Stimulated activated CD8-positive, alpha-beta memory T cell treated with anti-CD3 and anti-CD28 coated beads, Interleukin-7, amount 100 ng/mL, for 48 hours (primary cell): ENCODE results near the gene CCDC3.
"Not testable (repeated sequence)": the region's sequence is repeated elsewhere in the genome, so short reads cannot be mapped to it uniquely, and the experiment has no call there.

ENCODE experiments used
- DNase-seq, 2 donors: peaks; one replicate each; pipeline ENCODE4 v3.0.0-alpha.2; 2020; ENCODE audit warnings: low read depth in 1 of 2; ENCODE audit errors: extremely low read depth in 1 of 2

CCDC3 gene

DNA sequence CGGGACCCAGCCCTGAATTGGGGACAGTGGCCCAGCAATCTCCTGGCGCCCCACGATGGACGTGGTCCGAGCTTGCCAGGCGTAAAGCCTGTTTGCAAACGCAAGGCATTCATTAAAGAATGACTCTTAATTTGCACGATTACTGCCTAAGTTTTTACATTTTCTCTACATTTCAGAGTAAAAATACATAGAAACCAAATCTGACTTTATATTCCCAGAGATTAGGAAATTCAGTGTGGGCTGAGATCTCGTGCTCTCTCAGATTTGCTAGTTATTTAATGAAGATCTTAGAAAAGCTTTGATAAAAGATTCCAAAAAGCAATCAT lies 337 bp upstream of the CCDC3 start:
- DNase-seq: no peak

- DNase-seq: no peak
Measured at GRCh38 chr10:13000431-13000830, 1.1 kb downstream of the CCDC3 start.

DNA sequence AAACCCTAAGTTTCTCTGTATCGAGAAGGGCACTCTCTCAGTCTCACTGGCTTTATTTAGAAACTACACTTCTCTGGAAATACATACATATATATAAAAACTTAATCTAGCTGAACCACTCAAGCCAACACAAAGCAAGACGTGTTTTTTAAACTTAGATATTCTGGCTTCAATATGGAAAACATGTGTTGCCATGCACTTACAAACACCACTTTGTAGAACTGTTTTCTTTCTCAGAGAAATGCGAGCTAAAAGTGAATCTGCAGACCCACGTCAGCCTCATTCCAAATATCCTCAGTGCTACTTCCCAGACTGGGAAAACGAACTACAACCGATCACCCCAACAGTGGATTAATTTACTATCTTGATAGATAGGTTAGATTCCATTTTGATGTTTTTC lies 1.7 kb downstream of the CCDC3 start:
- no peak for DNase-seq

GRCh38 chr10:12995425-12995861 lies 6.1 kb downstream of the CCDC3 start:
- DNase-seq: no peak

DNA sequence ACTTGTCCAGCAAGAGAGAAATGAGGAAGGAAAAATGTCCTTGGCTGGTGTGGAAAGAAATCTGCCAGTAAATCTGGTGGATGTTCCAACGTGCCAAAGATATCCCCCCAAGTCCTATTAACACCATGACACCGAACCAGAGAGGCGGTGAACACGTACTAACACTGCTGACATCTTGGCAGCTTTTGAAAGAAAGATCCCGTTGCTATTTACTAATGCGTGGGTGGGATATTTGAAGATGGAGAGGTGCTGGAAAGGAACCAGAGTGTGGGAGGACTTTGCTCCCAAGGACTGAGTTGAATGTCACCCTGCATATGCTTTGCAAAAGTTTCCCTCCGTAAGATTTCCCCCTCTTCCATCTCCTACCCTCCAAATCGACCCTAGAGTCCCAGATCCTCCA lies 7.9 kb downstream of the CCDC3 start:
- no peak for DNase-seq

DNA sequence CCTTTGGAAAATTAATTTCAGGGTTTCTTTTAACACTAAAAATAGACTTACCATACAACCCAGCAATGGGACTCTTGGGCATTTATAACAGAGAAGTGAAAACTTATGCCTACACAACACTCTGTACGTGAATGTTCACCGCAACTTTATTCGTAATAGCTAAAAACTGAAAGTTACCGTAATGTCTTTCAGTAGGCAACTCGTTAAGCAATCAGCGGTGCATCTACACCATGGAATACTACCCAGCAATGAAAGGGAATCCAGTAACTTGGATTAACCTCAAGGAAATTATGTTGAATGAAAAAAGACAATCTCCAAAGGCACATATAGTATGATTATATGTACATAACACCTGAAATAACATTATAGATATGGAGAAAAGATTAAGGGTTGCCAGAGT lies 16.2 kb downstream of the CCDC3 start:
- no peak for DNase-seq

DNA sequence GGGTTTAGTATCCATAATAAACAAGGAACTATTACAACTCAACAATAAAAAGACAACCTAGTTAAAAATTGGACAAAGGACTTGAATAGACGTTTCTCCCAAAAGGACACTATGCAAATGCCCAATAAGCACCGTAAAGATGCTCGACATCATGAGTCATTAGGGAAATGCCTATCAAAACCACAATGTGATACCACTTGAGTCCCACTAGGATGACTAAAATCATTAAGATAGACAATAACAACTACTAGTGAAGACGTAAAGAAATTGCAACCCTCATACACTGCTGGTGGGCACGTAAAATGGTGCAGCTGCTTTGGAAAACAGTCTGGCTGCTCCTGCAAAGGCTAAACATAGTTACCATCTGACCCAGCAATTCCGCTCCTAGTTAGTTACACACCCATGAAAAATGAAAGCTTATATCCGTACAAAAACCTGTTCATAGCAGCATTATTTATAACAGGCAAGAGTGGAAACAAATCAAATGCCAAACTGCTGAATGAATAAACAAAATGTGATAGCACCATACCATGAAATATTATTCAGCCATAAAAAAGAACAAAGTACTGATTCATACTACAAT lies 17.3 kb downstream of the CCDC3 start:
- no peak for DNase-seq

DNA sequence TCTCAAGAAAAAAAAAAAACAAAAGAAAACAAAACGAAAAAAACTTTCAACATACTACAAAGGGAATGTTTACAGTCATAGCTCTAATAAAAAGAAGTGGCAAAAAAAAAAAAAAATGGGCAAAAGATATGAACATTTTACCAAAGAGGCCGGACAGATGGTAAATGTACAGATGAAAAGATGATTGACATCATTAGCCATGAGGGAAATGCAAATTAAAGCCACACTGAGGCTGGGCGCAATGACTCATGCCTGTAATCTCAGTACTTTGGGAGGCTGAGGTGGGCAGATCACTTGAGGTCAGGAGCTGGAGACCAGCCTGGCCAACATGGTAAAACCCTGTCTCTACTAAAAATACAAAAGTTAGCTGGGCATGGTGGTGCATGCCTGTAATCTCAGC lies 17.9 kb downstream of the CCDC3 start:
- DNase-seq: not testable (repeated sequence)

- no peak for DNase-seq
Measured at GRCh38 chr10:12981570-12981969, 19.9 kb downstream of the CCDC3 start.

DNA sequence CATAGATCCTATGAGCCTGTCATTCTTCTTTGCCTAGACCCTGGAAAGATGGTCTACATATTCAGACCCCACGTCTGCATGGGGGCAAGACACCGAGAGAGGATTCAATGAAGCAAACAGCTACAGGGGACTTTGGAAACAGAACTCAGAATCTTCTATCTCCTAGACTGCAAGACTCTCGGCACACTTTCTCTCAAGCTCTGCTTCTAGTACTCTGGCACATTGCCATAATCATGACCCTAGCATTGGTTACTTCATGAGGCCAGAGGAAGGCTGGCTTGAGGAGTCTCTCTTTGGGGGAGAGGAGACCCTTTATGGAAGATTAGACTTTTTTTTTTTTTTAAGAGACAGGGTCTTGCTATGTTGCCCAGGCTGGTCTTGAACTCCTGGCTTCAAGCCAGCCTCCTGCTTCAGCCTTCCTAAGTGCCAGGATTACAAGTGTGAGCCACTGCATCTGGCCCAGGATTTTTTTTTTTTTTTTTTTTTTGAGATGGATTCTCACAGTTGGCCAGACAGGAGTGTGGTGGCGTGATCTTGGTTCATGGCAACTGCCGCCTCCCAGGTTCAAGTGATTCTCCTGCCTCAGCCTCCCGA lies 20.7 kb downstream of the CCDC3 start:
- no peak for DNase-seq

DNA sequence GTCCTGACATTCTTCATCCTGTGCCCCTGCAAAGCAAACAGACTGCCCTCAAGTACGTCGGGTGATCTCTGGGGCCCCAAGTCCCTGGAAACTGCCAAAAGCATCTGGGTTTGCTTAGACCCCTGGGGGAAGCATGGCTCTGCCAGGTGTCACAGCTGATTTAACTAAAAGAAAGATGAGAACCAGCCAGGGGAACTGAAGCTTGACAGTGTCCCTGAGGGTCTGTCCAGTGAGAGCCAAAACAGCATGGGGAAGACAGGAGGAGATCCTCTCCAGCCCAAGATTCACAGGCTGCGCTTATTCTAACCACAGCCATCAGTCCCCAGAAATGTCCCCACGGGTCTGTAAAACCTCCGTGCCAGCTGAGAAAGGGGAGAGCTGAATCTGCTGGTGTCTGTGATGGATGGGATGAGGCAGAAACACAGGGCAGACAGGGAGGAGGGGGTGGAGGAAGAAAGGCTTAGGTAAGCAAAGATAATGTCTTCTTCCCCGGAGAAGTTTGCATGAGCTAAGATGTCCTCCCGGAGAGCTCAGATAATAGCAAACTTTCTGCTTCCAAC lies 21.3 kb downstream of the CCDC3 start:
- no peak for DNase-seq

DNA sequence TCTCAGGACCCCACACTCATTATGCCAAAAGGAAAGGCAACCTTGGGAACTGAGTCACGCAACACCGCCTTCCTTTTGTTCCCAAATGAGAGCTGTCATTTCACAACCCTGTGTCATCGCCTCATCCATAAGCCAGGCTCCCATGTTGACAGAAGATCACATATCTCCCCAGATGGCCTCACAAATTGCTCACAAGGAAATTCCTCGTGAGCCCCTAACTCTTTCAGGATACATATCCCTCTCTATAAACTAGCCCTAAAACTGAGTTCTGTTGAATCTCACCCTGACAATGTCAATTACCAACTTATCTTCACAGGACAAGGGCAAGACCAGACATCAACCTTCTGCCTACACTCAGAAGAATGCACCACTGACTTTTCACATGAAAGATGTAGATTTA lies 22.6 kb downstream of the CCDC3 start:
- DNase-seq: no peak

- no peak for DNase-seq
Measured at GRCh38 chr10:12975906-12976305, 25.6 kb downstream of the CCDC3 start.

GRCh38 chr10:12975266-12975665 lies 26.2 kb downstream of the CCDC3 start:
- no peak for DNase-seq

GRCh38 chr10:12974491-12975199 lies 26.9 kb downstream of the CCDC3 start:
- DNase-seq: no peak

DNA sequence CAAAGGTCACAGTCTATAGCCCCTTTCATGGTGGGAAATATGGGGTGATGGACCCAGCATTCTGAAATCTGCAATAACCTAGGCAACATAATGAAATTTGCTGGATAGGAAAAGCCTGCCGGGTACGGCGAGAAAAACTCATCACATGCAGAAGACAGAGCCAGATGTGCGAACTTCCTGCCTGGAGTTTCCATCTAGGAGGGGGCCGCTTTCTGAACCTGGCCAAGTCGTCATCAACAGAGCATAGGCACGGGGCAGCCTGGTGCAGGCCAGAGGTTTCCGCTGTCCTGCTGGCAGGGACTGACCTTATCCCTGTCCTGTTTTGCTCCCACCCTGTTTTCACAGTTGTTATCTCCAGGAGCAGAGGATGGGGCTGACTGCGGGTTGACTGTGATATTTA lies 27.4 kb downstream of the CCDC3 start:
- no peak for DNase-seq

GRCh38 chr10:12973149-12973718 lies 28.3 kb downstream of the CCDC3 start:
- DNase-seq: no peak

DNA sequence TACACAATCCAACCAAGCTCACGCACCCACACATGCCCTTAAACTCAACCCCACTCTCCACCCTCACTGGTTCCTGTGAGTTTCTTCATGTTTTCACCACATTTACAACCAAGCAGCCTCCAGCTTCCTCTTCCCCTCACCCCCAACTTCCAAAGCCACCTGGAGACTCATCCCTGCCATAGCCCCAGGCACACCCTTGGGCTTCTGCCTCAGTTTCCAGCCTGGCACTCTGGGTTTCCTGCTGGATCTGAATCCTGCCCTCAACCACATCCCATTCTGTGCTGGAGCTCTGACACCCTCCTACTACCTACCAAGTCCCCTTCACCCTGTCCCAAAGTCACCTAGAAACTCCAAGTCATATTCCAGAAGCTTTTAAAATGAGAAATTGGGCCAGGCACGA lies 29.4 kb downstream of the CCDC3 start:
- DNase-seq: no peak

DNA sequence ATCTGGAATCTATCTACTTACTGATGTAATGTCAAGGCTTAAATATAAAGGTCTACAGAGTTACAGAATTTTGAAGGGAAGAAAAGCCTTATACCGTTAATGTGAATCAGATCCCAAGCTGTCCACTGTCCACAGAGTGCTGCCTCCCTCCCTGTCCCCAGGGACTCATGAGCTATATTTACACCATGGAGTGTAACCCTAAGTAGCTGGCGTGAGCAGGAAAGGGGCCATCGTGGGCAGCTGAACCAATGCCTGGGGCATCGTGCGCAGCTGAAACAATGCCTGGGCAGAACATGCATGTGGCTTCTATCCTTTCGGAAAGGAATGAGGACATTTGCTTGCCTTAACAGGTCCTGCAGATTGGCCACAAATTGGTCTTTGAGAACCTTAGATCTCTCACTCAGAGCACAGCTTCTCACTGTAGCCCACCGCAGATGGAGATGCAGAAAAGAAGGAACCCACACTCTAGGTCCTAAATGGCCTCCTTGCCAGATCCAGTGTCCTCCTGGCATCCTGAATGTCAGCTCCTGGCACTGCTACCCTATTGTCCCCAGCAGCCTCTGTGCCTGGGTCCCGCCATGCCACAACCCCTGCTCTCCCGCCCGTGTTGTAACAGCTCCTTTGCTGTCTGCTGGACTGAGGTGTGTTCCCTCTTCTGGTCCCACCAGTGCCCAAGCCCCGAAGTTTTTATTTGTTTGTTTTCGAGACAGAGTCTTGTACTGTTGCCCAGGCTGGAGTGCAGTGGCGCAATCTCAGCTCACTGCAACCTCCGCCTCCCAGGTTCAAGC lies 30.3 kb downstream of the CCDC3 start:
- no peak for DNase-seq

DNA sequence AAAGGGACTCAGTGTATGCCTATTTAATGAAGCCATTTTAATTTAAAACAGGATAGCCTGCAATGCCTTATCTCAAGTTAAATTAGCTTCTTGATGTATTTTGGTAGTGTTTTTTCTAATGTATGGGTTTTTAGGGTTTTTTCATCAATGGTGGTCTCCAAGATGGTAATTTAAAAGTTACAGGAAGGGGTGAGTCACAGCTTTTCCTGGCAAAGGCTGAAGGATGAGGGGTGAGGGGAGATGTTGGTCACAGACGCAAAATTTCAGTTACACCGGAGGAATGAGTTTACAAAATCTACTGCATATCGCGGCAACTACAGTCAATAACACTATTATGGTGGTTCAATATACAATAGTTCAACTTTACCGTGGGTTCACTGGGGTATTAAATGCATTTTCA lies 31.6 kb downstream of the CCDC3 start:
- DNase-seq: no peak

DNA sequence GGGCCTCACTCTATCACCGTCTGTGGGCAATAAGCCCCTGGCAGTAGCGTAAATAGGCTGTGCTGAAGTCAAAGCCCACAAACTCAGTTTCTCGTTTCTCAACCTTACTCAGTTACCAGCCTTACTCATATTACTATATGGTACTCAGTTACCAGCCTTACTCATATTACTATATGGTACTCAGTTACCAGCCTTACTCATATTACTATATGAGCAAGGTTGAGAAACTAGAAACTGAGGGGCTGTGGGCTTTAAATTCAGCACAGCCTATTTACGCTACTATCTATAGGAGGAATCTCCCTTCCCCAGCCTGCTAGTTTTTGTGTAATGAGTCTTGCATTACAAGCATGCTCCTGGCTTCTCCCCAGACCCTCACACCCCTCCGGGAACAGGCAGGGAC lies 35.4 kb downstream of the CCDC3 start:
- DNase-seq: no peak
